Skeletal muscle satellite cell (primary cell): ENCODE measurements around the gene TARDBP.
"Not testable (repeated sequence)": the region's sequence is repeated elsewhere in the genome, so short reads cannot be mapped to it uniquely, and the experiment has no call there.

Experiments used
- H3K27me3 ChIP-seq: 2 replicates; pipeline ENCODE4 v1.7.0; 2013; ENCODE audit warnings: low read length; ENCODE audit not compliant: control insufficient read depth, insufficient read depth
- H3K36me3 ChIP-seq: 2 replicates; pipeline ENCODE4 v1.7.0; 2013; ENCODE audit warnings: mild to moderate bottlenecking, control low read depth, low read length; ENCODE audit not compliant: insufficient read depth
- H3K4me1 ChIP-seq: 2 replicates; pipeline ENCODE4 v1.7.0; 2013; ENCODE audit warnings: low read length; ENCODE audit not compliant: control insufficient read depth, insufficient read depth
- H3K4me2 ChIP-seq: 2 replicates; pipeline ENCODE4 v1.7.0; 2013; ENCODE audit warnings: mild to moderate bottlenecking, low read length
- H3K4me3 ChIP-seq: 2 replicates; pipeline ENCODE4 v1.7.0; 2013; ENCODE audit warnings: low read length
- H3K9ac ChIP-seq: 2 replicates; pipeline ENCODE4 v1.7.0; 2013; ENCODE audit warnings: mild to moderate bottlenecking, low read depth, low read length, moderate library complexity
- H3K9me3 ChIP-seq: replicated peaks from 2 replicates; pipeline ENCODE4 v1.7.0; 2013; ENCODE audit warnings: mild to moderate bottlenecking, control low read depth, low read length

Gene TARDBP

DNA sequence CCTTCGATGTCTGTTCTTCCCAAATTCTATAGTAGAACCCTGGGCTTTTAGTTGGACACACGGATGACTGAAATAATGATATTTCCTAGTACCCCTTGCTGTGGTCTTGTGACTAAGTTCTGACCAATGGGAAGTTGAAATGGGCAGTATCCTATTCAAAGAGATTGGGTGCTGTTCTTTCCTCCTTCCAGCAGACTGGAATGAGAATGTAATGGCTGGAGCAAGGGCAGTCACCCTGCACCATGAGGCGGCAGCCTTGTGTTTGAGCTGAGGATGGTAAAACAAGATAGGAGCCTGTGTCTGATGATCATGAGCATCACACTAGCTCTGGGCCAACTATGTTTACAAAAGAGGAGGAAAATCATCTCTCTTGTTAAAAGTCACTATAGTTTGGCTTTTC is 52.5 kb downstream of the TARDBP start:
- Histone ChIP-seq H3K36me3 (peaks cover 58% of the 10 kb centered on the region), H3K4me3 (no peak overlapping the region)

GRCh38 chr1:11065796-11066195 is 53.3 kb downstream of the TARDBP start:
- H3K4me3 ChIP-seq = no peak overlapping the region
- H3K4me2 ChIP-seq = no peak overlapping the region
- peaks cover 11% of the 10 kb centered on the region for H3K4me1 ChIP-seq
- H3K9ac ChIP-seq = no peak overlapping the region
- H3K9me3 ChIP-seq = no peaks in the 10 kb centered on the region
- H3K27me3 ChIP-seq = no peaks in the 10 kb centered on the region
- H3K36me3 ChIP-seq = peaks cover 64% of the 10 kb centered on the region

More for the DNA sequence above, 52.5 kb downstream of the TARDBP start:
- H3K4me2 ChIP-seq = no peak overlapping the region
- peaks cover 14% of the 10 kb centered on the region for H3K4me1 ChIP-seq
- H3K9me3 ChIP-seq = no peaks in the 10 kb centered on the region
- H3K27me3 ChIP-seq = no peaks in the 10 kb centered on the region
- no peak overlapping the region for H3K9ac ChIP-seq

- H3K4me2 ChIP-seq = no peak overlapping the region
- no peaks in the 10 kb centered on the region for H3K27me3 ChIP-seq
- H3K9ac ChIP-seq = no peak overlapping the region
- no peaks in the 10 kb centered on the region for H3K9me3 ChIP-seq
- no peak overlapping the region for H3K4me3 ChIP-seq
- peaks cover 4% of the 10 kb centered on the region for H3K4me1 ChIP-seq
- H3K36me3 ChIP-seq = peaks cover 79% of the 10 kb centered on the region
Observed at GRCh38 chr1:11067716-11068599, 55.5 kb downstream of the TARDBP start.

- H3K27me3 ChIP-seq = no peaks in the 10 kb centered on the region
- H3K4me3 ChIP-seq = no peak overlapping the region
- no peak overlapping the region for H3K4me2 ChIP-seq
- peaks cover 80% of the 10 kb centered on the region for H3K36me3 ChIP-seq
- H3K9me3 ChIP-seq = no peaks in the 10 kb centered on the region
- no peaks in the 10 kb centered on the region for H3K4me1 ChIP-seq
- no peak overlapping the region for H3K9ac ChIP-seq
Observed at GRCh38 chr1:11068600-11069473, 56.4 kb downstream of the TARDBP start.

DNA sequence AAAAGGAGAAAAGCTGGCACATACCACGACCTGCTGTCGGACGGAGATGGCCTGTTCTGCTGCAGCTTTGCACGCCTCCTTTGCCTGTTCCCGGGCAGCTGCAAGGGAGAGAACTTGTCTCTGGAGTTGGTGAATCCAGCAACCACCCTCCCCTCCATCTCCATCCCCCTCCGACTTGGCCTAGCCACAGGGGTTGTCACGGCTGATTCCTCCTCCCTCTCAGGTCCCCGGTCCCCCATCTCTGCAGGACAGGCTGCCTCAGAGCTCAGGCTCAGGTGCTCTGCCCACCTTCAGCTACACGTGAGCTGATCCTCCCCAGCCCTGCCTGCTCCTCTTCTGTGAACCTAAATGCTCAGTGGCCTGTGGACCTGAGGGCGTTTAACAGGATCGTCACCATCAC is 58.4 kb downstream of the TARDBP start:
- Histone ChIP-seq H3K4me2 (no peak overlapping the region), H3K4me1 (no peaks in the 10 kb centered on the region), H3K9me3 (no peaks in the 10 kb centered on the region), H3K4me3 (no peak overlapping the region), H3K36me3 (peaks cover 81% of the 10 kb centered on the region), H3K27me3 (no peaks in the 10 kb centered on the region), H3K9ac (no peak overlapping the region)

- Histone ChIP-seq H3K36me3 (peaks cover 83% of the 10 kb centered on the region), H3K9me3 (no peaks in the 10 kb centered on the region), H3K4me3 (no peak overlapping the region), H3K9ac (no peak overlapping the region), H3K27me3 (no peaks in the 10 kb centered on the region), H3K4me1 (no peaks in the 10 kb centered on the region), H3K4me2 (no peak overlapping the region)
Observed at GRCh38 chr1:11071463-11072215, 59.2 kb downstream of the TARDBP start.

GRCh38 chr1:11072216-11072917 is 59.9 kb downstream of the TARDBP start:
- Histone ChIP-seq H3K4me3 (no peak overlapping the region), H3K27me3 (no peaks in the 10 kb centered on the region), H3K4me1 (no peaks in the 10 kb centered on the region), H3K36me3 (peaks cover 88% of the 10 kb centered on the region), H3K9ac (no peak overlapping the region), H3K4me2 (no peak overlapping the region), H3K9me3 (no peaks in the 10 kb centered on the region)

- peaks cover 84% of the 10 kb centered on the region for H3K36me3 ChIP-seq
- H3K4me1 ChIP-seq = not testable (repeated sequence)
Observed at GRCh38 chr1:11073398-11073797, 60.9 kb downstream of the TARDBP start.

More at GRCh38 chr1:11073398-11073797, 60.9 kb downstream of the TARDBP start:
- not testable (repeated sequence) for H3K4me2 ChIP-seq, H3K4me3 ChIP-seq, H3K27me3 ChIP-seq, H3K9ac ChIP-seq, H3K9me3 ChIP-seq
